Stomach (tissue), 4 donors: ENCODE data around the gene SOWAHC.

Experiments
- CTCF ChIP-seq, 7 experiments: fragments of 450-650 bp in 4 of 7; fragments of 200-600 bp in 3 of 7; sonication (generic) in 3 of 7; IDR thresholded peaks; one replicate each; pipeline ENCODE4 v1.5.1; 2016 to 2019; ENCODE audit warnings: antibody characterized with exemption in 7 of 7, control low read depth in 2 of 7, mild to moderate bottlenecking in 1 of 7
- EP300 ChIP-seq: sonication (generic); formaldehyde crosslinking; IDR thresholded peaks from one replicate; pipeline ENCODE4 v1.6.1; 2017; ENCODE audit warnings: antibody characterized with exemption
- POLR2A ChIP-seq, 4 donors: fragments of 450-650 bp; IDR thresholded peaks; one replicate each; pipeline ENCODE4 v1.6.1; 2016; ENCODE audit warnings: antibody characterized with exemption in 4 of 4, control low read depth in 2 of 4, mild to moderate bottlenecking in 1 of 4, moderate library complexity in 1 of 4
- POLR2AphosphoS5 ChIP-seq, 3 donors: sonication (generic); formaldehyde crosslinking; IDR thresholded peaks; one replicate each; pipeline ENCODE4 v1.6.1; 2016; ENCODE audit warnings: antibody characterized with exemption in 3 of 3

DNA sequence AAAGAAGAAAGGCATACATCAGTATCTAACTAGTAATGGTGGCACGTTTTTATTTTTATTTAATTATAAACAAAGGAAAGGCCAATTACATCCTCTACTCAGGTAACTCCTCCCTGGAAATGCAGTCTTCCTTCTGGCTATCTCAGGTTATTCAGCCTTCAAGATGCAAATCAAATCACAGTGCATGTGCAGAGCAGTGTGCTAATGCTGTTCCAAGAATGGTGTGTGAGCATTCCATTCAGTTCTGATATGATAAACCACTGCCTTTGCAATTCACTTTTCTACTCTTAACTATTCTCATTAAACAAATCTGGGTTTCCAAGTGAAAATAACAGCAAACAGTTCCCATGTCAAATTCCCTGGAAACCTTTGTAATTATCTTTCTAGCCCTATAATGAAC lies 38.8 kb upstream of the SOWAHC start:
- TF ChIP-seq POLR2AphosphoS5 (IDR thresholded peaks at IDR 0.05), result no peak
- no peak for TF ChIP-seq POLR2A (IDR thresholded peaks at IDR 0.05)
- no peak for TF ChIP-seq CTCF (IDR thresholded peaks at IDR 0.05)
- no peak for TF ChIP-seq EP300
